Brain microvascular endothelial cell (primary cell): ENCODE measurements around the gene SERPIND1.

ENCODE experiments used
- DNase-seq: peaks from one replicate; pipeline ENCODE4 v3.0.0-alpha.2; 2020
- H3K27ac ChIP-seq: fragments of 250-450 bp; sonication (Bioruptor Pico); 2 replicates; pipeline ENCODE4 v1.5.1; 2020; ENCODE audit warnings: mild to moderate bottlenecking, moderate library complexity
- H3K27me3 ChIP-seq: fragments of 250-450 bp; sonication (Bioruptor Pico); replicated peaks from 2 replicates; pipeline ENCODE4 v1.5.1; 2020; ENCODE audit warnings: mild to moderate bottlenecking
- H3K36me3 ChIP-seq: fragments of 250-450 bp; sonication (Bioruptor Pico); replicated peaks from 2 replicates; pipeline ENCODE4 v1.5.1; 2020; ENCODE audit warnings: mild to moderate bottlenecking
- H3K4me3 ChIP-seq: 2 replicates; pipeline ENCODE4 v1.5.1; 2011; ENCODE audit warnings: low read depth, mild to moderate bottlenecking, control low read depth, low read length, moderate library complexity
- in situ Hi-C: cut with HindIII; loops from 2 replicates; pipeline ENCODE4 v1.10.0; 2017; ENCODE audit warnings: low sequenced_read_pairs, low pct_ligation_motif_present
- TF ChIP-seq, protein P1 (sequence below): IDR thresholded peaks from 2 replicates; pipeline ENCODE4 v1.5.1; 2011; ENCODE audit warnings: low read depth, mild to moderate bottlenecking, moderate library complexity, low read length, control low read depth, inconsistent platforms; ENCODE audit errors: missing control alignments

SERPIND1 gene

DNA sequence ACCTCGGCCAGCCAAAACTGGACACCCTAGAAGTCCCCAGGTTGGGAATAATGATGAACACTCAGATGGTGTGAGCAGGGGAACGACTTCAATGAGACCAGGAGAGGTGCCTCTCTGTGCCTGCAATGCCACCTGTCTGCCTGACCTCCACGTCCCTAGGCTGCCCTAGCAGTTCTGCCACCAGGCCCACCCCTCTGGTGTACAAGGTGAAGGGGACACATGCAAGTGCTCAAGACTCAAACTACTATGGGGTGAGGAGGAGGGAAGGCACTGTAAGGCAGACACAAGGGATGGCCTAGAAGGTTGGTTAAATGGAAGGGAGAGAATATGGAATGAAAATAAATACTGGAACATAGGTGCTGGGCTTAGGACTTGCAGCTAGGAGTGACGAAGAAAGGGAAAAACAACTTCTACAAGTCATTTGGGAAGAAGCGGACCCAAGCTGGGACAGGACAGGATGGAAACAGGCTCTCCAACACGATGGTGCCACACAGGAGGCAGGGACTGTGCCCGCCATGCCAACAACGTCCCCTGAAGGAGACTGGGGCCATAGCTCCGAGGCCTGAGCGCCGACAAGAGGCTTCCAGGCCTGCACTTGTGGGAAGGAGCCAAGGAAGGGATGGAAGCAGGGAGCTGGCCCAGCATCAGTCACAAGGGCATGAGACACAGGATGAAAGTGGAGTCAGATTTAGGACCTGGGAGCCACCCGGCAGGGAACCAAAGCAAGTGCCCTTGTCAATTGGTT, 18.5 kb downstream of the SERPIND1 start:
- in situ Hi-C loops: no loop called here
- TF ChIP-seq, protein P1, sequence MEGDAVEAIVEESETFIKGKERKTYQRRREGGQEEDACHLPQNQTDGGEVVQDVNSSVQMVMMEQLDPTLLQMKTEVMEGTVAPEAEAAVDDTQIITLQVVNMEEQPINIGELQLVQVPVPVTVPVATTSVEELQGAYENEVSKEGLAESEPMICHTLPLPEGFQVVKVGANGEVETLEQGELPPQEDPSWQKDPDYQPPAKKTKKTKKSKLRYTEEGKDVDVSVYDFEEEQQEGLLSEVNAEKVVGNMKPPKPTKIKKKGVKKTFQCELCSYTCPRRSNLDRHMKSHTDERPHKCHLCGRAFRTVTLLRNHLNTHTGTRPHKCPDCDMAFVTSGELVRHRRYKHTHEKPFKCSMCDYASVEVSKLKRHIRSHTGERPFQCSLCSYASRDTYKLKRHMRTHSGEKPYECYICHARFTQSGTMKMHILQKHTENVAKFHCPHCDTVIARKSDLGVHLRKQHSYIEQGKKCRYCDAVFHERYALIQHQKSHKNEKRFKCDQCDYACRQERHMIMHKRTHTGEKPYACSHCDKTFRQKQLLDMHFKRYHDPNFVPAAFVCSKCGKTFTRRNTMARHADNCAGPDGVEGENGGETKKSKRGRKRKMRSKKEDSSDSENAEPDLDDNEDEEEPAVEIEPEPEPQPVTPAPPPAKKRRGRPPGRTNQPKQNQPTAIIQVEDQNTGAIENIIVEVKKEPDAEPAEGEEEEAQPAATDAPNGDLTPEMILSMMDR: no peak
- no peak for DNase-seq
- no peak overlapping the region for H3K27ac ChIP-seq
- H3K36me3 ChIP-seq: peaks cover 42% of the 10 kb centered on the region
- no peak overlapping the region for H3K4me3 ChIP-seq
- no peaks in the 10 kb centered on the region for H3K27me3 ChIP-seq

DNA sequence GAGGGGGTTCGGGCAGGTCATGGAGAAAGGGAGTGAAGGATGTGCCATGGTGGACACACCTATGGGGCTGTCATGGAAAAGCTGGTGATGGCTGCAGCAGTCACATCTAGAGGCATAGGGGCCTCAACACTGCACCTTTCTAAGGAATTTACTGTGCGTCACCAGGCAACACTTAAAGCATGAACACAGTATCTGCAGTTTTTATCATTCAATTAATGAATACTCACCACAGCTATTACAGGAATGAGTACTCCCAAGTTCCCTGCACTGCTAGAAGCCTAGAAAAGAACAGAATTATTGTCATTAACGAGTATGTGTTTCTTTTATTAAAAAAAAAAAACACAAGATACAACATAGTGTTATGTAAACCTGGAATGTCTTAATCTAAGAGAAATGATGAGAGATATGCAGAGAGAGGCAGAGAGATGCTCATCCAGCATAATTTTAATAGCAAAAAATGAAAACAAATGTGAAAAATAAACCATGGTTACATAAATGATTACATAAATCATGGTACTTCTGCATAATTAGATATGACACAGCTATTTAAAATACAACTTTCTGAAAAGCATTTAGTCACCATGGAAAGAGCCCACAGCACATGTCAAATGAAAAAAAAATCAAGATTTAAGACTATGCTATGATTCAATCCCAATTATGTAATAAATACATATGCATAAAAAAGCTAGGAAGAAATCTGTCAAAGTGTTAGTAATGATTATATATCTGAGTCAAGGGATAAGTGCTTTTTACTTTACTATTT, 19.2 kb downstream of the SERPIND1 start:
- Histone ChIP-seq H3K36me3 (peaks cover 42% of the 10 kb centered on the region), H3K27ac (no peak overlapping the region), H3K4me3 (no peak overlapping the region), H3K27me3 (no peaks in the 10 kb centered on the region)
- in situ Hi-C loops: no loop called here
- DNase-seq: no peak
- TF ChIP-seq, protein P1: no peak

DNA sequence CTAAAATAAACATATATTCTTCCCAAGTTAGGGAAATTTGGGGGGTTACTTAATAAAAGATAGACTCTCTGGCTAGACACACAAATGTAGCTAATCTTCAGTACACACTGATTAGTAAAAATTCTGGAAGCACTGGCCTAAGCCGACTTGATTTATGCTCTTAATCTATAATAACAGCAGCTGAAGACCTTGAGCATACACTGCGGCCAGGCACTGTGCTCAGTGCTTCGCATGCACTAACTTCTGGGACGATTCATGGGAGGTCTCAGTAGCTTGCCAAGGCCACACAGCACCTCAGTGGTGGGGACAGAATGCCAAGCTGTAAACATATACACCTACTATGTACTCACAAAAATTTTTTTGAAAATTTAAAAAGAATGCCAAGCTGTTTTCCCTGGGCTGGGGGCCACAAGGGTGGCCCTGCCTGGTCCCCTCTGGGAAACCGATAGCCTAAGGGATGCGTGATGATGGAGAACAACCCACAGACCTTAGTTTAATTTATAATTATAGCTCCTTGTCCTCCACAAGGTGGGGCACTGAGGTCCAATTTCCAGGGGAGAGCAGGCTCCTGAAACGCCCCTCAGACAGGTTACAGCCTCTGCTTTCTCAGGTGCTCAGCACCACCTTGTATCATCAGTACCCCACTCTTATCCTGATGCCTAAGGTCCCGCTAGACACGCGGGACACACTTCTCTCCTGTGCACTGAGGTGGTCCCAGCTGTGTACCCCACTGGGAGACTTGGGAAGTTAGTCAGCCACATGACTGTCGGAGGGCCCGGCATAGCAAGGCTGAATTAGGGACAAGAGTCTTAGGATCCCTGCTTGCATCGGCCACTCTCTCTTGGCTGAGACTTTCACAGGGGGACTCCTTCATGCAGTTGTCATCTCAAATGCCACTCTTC, 20.1 kb downstream of the SERPIND1 start:
- H3K4me3 ChIP-seq: no peak overlapping the region
- H3K36me3 ChIP-seq: peaks cover 44% of the 10 kb centered on the region
- no peak for DNase-seq
- in situ Hi-C loops: no loop called here
- TF ChIP-seq, protein P1: no peak
- H3K27me3 ChIP-seq: no peaks in the 10 kb centered on the region
- H3K27ac ChIP-seq: no peak overlapping the region

DNA sequence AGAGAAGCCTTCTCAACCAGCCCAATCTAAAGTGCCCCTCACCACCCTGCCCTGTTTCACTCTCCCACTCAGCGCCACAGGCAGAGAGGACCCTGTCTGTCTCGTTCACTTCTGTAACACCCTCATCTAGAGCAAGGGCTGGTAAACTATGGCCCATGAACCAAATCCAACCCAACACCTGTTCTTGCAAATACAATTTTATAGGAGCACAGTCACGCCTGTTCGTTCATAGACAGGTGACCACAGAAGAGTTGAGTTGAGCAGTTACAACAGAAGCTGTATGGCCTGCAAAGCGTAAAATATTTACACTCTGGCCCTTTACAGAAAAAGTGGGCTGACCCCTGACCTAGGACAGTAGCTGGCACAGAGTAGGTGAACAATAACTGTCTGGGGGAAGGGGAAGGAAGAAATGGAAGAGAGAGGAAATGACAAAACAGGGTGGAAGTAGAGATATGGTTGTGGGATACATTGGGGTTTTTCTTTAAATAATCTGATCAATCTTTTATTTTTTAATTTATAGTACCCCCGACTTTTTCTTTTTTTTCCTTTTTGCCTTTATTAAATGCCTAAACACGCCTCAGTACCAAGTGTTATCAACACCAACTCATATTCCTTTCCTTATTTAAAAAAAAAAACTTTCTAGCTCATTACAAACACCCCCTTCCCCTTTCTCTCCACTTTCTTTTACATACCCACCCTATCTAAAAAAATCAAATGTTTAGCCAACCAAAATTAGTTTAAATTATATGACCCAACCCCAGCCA, 20.9 kb downstream of the SERPIND1 start:
- TF ChIP-seq, protein P1: no peak
- Histone ChIP-seq H3K36me3 (peaks cover 53% of the 10 kb centered on the region), H3K27ac (no peak overlapping the region), H3K27me3 (no peaks in the 10 kb centered on the region), H3K4me3 (no peak overlapping the region)
- no peak for DNase-seq
- in situ Hi-C loops: no loop called here

DNA sequence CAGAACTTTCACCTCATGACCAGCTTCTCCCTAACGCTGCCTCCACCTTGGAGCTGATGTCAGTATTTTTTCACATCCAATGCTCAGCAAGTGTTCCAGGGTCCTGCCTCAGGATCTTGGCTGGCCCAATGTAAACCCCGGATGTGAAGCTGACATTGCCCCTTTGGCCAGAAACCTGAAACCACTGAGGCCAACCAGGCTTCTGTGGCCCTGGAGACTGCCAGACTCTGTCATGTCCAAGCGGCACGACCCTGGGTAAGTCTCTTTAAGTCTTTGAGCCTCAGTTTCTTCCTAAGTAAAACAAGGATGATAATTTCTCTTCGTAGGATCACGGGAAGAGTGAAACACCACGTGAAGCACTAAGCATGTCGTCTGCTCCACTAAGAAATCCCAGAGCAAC, 22.8 kb downstream of the SERPIND1 start:
- Histone ChIP-seq H3K4me3 (no peak overlapping the region), H3K27ac (no peak overlapping the region), H3K27me3 (no peaks in the 10 kb centered on the region), H3K36me3 (peaks cover 63% of the 10 kb centered on the region)
- TF ChIP-seq, protein P1: no peak
- in situ Hi-C loops: no loop called here
- DNase-seq: no peak
